ENCODE results near the gene PAM16.

- no peak for TF ChIP-seq CTCF (IDR thresholded peaks at IDR 0.05)
- TF ChIP-seq POLR2A (IDR thresholded peaks at IDR 0.05): no peak
Measured at GRCh38 chr16:4359914-4360313, 8.8 kb upstream of the PAM16 start.
